NCI-H1092 (cell line): ENCODE data around the gene KRT73.
A peak's percentile ranks its signal among the peaks of the same experiment; 100 is the strongest.
"Not testable (repeated sequence)": the region's sequence is repeated elsewhere in the genome, so short reads cannot be mapped to it uniquely, and the experiment has no call there.

Experiments
- DNase-seq: peaks from one replicate; lab custom pipeline; 2025; lab: John Stamatoyannopoulos, UW

The KRT73 gene

DNA sequence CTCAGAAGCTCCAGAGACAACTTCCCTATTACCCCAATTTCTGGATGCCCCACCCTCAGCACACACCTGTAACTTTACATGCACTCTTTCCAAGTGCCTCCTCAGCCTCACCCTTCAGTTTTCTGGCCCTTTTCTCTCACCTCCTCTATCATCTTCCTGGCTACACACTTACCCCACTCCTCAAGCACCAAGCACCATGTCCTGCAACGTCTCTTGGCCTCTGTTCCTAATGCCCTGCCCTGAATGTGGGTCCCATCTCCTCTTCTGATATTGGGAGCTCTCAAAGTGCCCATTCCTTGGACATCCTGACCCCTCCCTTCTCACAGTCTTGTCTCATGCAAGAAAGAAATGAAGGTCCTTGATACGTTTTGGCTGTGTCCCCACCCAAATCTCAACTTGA, 18.3 kb downstream of the KRT73 start:
- DNase-seq: no peak

DNA sequence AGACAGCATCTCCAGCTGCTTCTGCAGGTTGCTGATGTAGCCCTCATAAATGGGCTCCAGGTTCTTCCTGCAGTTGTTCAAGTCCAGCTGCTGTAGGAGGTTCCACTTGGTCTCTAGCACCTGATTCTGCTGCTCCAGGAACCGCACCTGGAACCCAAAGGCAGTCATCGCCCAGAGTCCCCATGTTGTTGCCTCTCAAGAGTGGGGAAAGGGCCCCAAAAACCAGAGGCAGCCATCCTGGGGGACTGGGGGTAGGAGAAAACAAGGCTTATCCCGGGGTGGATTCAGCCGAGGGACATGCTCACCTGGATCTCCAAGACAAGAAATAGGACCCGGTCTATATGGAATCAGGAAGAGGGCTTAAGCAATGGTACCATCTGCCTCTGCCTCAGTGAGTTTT, 19.4 kb downstream of the KRT73 start:
- DNase-seq: no peak

DNA sequence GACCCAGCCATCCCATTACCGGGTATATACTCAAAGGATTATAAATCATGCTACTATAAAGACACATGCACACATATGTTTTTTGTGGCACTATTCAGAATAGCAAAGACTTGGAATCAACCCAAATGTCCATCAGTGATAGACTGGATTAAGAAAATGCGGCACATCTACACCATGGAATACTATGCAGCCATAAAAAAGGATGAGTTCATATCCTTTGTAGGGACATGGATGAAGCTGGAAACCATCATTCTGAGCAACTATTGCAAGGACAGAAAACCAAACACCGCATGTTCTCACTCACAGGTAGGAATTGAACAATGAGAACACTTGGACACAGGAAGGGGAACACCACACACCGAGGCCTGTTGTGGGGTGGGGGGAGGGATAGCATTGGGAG, 24.1 kb downstream of the KRT73 start:
- not testable (repeated sequence) for DNase-seq

GRCh38 chr12:52591521-52591920, 26.8 kb downstream of the KRT73 start:
- no peak for DNase-seq

GRCh38 chr12:52590021-52590420, 28.3 kb downstream of the KRT73 start:
- DNase-seq: no peak

DNA sequence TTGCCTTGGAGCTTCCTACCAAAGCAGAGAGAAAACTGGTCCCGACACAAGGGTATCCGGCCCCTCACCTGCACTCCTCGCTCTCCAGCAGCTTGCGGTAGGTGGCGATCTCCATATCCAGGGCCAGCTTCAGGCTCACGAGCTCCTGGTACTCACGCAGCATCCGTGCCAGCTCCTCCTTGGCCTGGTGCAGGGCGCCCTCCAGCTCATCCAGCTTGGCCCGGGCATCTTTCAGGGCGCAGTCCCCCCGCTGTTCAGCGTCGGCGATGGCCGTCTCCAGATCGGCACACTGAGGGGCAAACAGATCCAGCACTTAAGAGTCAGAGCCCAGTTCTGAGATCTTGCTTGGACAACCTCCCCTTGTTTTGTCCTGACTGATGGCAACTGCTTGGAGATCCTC, 30.8 kb downstream of the KRT73 start:
- DNase-seq: no peak

- no peak for DNase-seq
Observed at GRCh38 chr12:52585946-52586345, 32.4 kb downstream of the KRT73 start.

DNA sequence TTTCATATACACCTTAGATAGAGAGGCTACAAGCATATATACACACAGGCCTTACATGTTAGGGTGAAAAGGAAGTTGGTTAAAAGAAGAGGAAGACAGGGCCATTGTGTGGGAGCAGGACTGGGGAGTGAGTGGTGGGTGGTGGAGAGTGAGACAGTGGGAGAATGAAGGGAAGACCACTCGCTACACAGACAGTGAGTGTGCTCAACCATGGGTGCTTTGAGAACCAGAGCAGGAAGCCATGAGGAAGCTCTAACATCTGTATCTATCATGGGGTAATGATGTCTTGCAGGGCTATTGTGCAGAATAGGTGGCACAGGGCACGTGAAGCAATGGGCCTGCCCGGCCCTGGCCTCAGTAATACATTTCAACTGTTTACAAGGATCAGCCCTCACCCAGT, 33.3 kb downstream of the KRT73 start:
- DNase-seq: no peak

GRCh38 chr12:52584156-52584682, 34.1 kb downstream of the KRT73 start:
- DNase-seq: no peak

DNA sequence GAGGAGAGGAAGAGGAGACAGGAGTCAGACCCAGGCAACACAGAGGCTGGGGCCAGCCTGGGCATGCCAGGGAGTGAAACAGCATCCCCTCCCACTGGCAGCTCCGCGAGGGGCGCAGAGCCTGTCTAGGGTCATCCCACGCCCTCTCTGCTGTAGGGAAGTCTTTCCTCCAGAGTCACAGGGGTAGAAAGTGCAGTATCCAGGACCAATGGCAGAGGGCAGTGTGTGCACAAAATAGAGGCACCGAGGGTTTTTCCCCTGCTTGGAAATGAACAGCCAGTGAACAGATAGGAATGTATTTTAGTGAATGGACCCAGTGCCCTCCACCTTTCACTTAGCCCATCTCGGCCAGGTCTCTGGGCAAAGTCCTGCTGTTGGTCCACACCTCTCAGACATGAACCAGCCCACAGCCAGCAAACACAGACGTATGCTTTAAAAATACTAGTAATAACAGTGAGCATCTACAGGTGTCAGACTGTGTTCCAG, 35.3 kb downstream of the KRT73 start:
- peak; percentile 46 for DNase-seq

DNA sequence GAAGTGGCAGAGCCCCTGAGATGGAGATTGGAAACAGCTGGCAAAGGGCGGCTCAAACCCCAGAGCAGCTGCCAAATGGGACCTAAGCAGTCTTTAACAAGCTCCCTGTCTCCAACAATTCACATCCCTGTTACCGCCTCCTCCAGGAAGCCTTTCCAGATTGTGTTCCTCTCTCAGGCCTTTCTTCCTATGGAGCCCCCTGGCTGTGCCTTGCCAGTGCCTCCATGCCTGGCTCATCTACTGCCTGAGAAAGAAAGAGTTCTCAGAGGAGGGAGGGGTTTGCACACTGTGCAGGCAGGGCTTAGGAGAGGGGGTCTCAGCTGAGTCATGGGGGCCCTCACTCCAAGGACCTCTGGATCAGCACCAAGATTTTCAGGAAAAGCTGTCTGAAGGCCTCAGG, 35.9 kb downstream of the KRT73 start:
- no peak for DNase-seq

GRCh38 chr12:52581481-52581880, 36.9 kb downstream of the KRT73 start:
- no peak for DNase-seq

DNA sequence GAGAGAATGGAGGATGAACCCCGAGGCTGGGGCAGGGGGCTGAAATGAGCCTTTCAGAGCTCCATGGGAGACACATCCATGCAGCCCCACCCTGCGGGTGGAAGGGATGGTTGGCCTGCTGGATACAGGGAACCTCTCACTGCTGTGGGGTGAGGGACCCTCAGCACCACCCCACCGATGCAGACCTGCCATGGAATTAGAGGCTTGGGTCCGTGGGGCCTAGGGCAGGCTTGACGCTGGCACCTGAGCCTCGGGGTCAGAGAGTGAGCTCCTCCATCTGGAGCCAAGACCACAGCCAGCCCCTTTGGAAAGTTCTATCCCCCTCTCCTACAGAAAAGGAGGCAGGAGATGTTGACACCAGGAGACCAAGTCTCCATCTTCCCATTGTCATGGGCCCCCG, 37.3 kb downstream of the KRT73 start:
- no peak for DNase-seq

GRCh38 chr12:52580496-52580895, 37.9 kb downstream of the KRT73 start:
- no peak for DNase-seq

DNA sequence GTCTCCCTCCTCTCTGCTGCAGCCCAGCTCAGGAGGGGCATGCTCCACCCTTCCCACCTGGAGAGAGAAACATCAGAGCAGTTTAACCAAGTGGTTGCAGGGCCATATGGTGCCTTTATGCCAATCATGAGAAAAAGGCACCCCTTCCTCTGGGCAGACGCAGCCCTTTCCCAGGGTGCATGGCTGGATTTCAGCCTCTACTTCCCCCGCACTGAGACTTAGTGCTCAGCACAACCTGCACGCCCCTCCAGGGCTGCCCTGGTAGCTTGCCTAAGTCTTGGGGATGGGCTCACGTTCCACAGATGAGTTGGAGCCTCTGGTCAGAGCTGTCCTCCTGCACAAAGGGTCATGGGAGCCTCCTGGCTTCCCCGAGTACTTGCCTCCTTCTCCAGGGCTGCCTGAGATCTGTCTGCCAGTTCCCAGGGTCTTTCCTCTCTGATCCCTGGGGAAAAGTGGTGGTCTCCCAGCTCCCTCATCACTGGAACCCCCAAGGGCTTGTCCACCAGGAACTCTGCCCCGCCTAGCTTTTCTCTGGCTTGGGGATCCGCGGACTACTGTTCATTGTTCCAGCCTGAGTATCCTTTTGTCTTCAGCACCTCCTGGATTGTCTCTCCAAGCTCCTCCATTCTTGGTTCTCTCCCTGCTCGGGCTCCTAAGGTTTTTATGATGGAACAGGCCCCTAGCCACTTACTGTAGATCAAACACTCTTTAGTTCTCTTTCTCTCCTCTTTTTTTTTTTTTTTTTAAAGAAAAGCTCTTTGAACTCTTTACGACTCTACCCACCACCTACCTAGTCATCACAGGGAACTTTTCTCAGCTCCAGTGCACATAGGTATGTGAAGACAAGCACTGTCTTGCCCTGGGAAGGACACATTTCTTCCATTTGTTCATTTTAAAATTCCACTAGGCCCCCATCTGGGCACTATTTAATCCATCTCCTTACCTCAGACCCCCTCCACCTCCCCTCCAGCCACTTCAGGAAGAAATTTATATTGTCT, 38.6 kb downstream of the KRT73 start:
- DNase-seq: no peak

GRCh38 chr12:52578469-52578868, 39.9 kb downstream of the KRT73 start:
- DNase-seq: no peak

GRCh38 chr12:52577316-52577715, 41.0 kb downstream of the KRT73 start:
- DNase-seq: no peak

DNA sequence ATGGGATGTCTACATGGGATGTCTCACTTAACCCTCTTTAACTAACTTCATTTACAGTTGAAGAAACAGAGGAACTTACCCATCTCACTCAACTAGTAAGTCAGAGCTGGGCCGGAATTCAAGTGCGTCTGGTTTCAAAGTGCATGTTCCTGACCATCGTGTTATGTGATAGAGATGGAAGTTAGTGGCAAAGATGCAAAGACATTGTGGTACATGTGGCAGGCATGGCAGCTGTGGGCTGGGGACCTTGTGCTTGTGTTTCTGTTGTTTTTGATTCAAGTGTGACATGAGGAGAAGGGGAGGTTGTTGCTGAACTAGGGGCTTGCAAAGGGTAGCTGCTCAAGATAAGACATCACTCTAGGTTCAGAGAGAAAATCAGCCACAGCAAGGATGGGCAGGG, 42.4 kb downstream of the KRT73 start:
- DNase-seq: no peak

DNA sequence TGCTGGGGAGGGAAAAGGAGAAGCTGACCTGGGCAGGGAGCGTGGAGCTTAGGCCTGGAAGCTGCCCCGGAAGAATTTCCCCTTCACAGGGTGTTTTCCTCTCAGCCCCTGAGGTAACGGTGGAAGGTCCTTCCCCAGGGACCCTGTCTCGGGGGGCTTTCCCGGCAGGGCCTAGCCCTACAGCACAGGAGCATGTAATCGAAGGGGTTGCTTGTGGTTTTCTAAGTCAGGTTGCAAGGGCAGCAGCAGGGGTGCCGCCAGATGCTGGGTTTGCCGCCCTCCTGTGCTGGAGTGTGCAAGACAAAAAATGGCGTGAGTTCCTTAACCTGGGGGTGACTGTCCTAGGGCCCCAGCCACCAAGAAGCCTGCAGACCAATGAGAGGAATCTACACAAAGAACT, 43.1 kb downstream of the KRT73 start:
- no peak for DNase-seq

- DNase-seq: no peak
Observed at GRCh38 chr12:52573743-52574142, 44.6 kb downstream of the KRT73 start, which contains the start of gene KRT74. TSS of gene KRT74 (minus strand) at chr12:52573843. CDS start at chr12:52573777, 66 bp downstream.

GRCh38 chr12:52573306-52573705, 45.1 kb downstream of the KRT73 start:
- DNase-seq: no peak

DNA sequence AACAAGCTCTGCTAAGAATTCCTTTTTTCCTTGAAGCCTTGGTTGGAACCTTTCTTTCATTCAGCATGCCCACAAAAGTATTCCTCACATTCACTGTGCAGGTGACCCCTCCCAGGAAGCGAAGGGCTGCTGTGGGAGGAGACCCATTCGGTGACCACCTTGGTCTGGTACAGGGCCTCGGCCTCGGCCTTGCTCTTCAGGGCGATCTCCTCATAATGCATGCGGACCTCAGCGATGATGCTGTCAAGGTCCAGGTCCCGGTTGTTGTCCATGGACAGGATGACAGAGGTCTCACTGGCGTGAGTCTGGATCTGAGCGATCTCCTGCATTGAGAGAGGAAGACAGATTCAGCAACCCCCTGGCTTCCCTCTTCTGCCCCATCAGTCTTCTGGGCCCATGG, 47.8 kb downstream of the KRT73 start:
- no peak for DNase-seq

- DNase-seq: no peak
Observed at GRCh38 chr12:52568111-52568510, 50.2 kb downstream of the KRT73 start.
